Measurements from ENCODE around the gene DAAM2. TPM values are rescaled to one million over a fixed set of nuclear protein-coding genes. Genes with fewer than 3 reads are reported as not detected.

Gene DAAM2
- total and polyA plus RNA-seq, 2 donors (not counting 3 experiments of a cell fraction or from before 2014, with no cell fraction given) = 0.42 to 0.44 TPM

DNA sequence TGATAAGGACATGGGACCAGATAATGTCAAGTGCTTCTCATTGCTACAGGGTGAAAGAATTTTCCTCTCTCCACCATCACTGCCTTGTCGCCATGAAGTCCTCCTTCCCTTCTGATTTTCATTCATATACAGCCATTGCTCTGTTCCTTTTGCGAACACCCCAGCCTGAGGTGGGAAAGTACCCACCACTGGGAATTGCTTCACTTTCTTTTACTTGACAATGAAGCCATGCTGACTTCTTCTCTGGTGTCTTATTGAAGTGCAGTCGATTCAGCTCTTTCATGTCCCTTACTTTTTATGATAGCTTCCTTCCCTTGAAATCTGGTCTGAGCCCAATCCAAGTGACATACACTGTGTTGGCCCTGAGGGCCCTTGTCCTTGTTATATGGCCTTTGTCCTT is 16.2 kb downstream of the DAAM2 start:
- H3K9me3 ChIP-seq (replicated peaks; ENCODE audit: control insufficient read depth, insufficient read depth, low read length) = no peaks in the 10 kb centered on the region
- no peaks in the 10 kb centered on the region for H3K4me1 ChIP-seq (ENCODE audit: control insufficient read depth, extremely low read depth, insufficient read depth, low read length)
- no peak overlapping the region for H2AFZ ChIP-seq (ENCODE audit: low read depth, low read length)
- no peak for FAIRE-seq
- BruUV-seq (replicated peaks) = no TSS peak
- CTCF ChIA-PET = no interaction called here
- dilution Hi-C loops (cut with MboI; ENCODE audit: extremely low pct_ligation_motif_present, low sequenced_read_pairs) = no loop called here
- no peak overlapping the region for H3K9ac ChIP-seq (replicated peaks; ENCODE audit: extremely low read depth, insufficient read depth, low read length)
- H3K4me2 ChIP-seq (ENCODE audit: insufficient read depth, low read length) = no peak overlapping the region
- no peaks in the 10 kb centered on the region for H3K27me3 ChIP-seq (ENCODE audit: control insufficient read depth in 2 of 2, insufficient read depth in 2 of 2, low read length in 2 of 2)
- no peaks in the 10 kb centered on the region for H4K20me1 ChIP-seq (replicated peaks; ENCODE audit: control insufficient read depth, extremely low read depth, insufficient read depth, low read length)
- intact Hi-C loops (cut with micrococcal nuclease) = no loop called here
- no peaks in the 10 kb centered on the region for H3K9me1 ChIP-seq (replicated peaks; ENCODE audit: control insufficient read depth, extremely low read depth, insufficient read depth, low read length)
- H3K79me2 ChIP-seq (ENCODE audit: control insufficient read depth, insufficient read depth, low read length) = no peaks in the 10 kb centered on the region
- DNase-seq (ENCODE audit: low read depth, low spot score) = no peak
- POLR2A ChIA-PET = no interaction called here
- no peak overlapping the region for H3K4me3 ChIP-seq (replicated peaks in 1 of 3; ENCODE audit: insufficient read depth in 1 of 3, low read depth in 1 of 3, low read length in 3 of 3)
- TF ChIP-seq, protein P1, sequence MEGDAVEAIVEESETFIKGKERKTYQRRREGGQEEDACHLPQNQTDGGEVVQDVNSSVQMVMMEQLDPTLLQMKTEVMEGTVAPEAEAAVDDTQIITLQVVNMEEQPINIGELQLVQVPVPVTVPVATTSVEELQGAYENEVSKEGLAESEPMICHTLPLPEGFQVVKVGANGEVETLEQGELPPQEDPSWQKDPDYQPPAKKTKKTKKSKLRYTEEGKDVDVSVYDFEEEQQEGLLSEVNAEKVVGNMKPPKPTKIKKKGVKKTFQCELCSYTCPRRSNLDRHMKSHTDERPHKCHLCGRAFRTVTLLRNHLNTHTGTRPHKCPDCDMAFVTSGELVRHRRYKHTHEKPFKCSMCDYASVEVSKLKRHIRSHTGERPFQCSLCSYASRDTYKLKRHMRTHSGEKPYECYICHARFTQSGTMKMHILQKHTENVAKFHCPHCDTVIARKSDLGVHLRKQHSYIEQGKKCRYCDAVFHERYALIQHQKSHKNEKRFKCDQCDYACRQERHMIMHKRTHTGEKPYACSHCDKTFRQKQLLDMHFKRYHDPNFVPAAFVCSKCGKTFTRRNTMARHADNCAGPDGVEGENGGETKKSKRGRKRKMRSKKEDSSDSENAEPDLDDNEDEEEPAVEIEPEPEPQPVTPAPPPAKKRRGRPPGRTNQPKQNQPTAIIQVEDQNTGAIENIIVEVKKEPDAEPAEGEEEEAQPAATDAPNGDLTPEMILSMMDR (IDR thresholded peaks at IDR 0.05; ENCODE audit: extremely low read depth in 1 of 2, insufficient read depth in 1 of 2, low read depth in 1 of 2, low read length in 2 of 2) = no peak
- no peaks in the 10 kb centered on the region for H3K36me3 ChIP-seq (ENCODE audit: control insufficient read depth in 2 of 2, extremely low read depth in 1 of 2, insufficient read depth in 2 of 2, low read length in 2 of 2)
- no peak overlapping the region for H3K27ac ChIP-seq (ENCODE audit: insufficient read depth, low read depth, low read length)

GRCh38 chr6:39808964-39809363 is 16.8 kb downstream of the DAAM2 start:
- no peak overlapping the region for H3K27ac ChIP-seq (ENCODE audit: insufficient read depth, low read depth, low read length)
- H3K4me1 ChIP-seq (ENCODE audit: control insufficient read depth, extremely low read depth, insufficient read depth, low read length) = no peaks in the 10 kb centered on the region
- H2AFZ ChIP-seq (ENCODE audit: low read depth, low read length) = no peak overlapping the region
- DNase-seq (ENCODE audit: low read depth, low spot score) (no peak), FAIRE-seq (no peak)
- no TSS peak for BruUV-seq (replicated peaks)
- ChIA-PET POLR2A (no interaction called here), CTCF (no interaction called here)
- H3K4me2 ChIP-seq (ENCODE audit: insufficient read depth, low read length) = no peak overlapping the region
- no peaks in the 10 kb centered on the region for H4K20me1 ChIP-seq (replicated peaks; ENCODE audit: control insufficient read depth, extremely low read depth, insufficient read depth, low read length)
- H3K9ac ChIP-seq (replicated peaks; ENCODE audit: extremely low read depth, insufficient read depth, low read length) = no peak overlapping the region
- H3K4me3 ChIP-seq (replicated peaks in 1 of 3; ENCODE audit: insufficient read depth in 1 of 3, low read depth in 1 of 3, low read length in 3 of 3) = no peak overlapping the region
- no peaks in the 10 kb centered on the region for H3K27me3 ChIP-seq (ENCODE audit: control insufficient read depth in 2 of 2, insufficient read depth in 2 of 2, low read length in 2 of 2)
- no peaks in the 10 kb centered on the region for H3K9me1 ChIP-seq (replicated peaks; ENCODE audit: control insufficient read depth, extremely low read depth, insufficient read depth, low read length)
- no peaks in the 10 kb centered on the region for H3K9me3 ChIP-seq (replicated peaks; ENCODE audit: control insufficient read depth, insufficient read depth, low read length)
- no peaks in the 10 kb centered on the region for H3K36me3 ChIP-seq (ENCODE audit: control insufficient read depth in 2 of 2, extremely low read depth in 1 of 2, insufficient read depth in 2 of 2, low read length in 2 of 2)
- no peaks in the 10 kb centered on the region for H3K79me2 ChIP-seq (ENCODE audit: control insufficient read depth, insufficient read depth, low read length)
- intact Hi-C loops (cut with micrococcal nuclease) (no loop called here), dilution Hi-C loops (cut with MboI; ENCODE audit: extremely low pct_ligation_motif_present, low sequenced_read_pairs) (no loop called here)
- no peak for TF ChIP-seq JUN (IDR thresholded peaks at IDR 0.05; ENCODE audit: borderline replicate concordance, insufficient read depth, insufficient read length, low read depth)
- TF ChIP-seq, protein P1 (IDR thresholded peaks at IDR 0.05; ENCODE audit: extremely low read depth in 1 of 2, insufficient read depth in 1 of 2, low read depth in 1 of 2, low read length in 2 of 2) = no peak
- TF ChIP-seq FOS (IDR thresholded peaks at IDR 0.05; ENCODE audit: borderline replicate concordance, insufficient read depth, low read length) = no peak
- no peak for TF ChIP-seq GATA2 (IDR thresholded peaks at IDR 0.05; ENCODE audit: insufficient read depth, insufficient read length, low read depth, low read length)
- no peak for TF ChIP-seq POLR2AphosphoS5 (IDR thresholded peaks at IDR 0.05; ENCODE audit: insufficient read depth, low read depth, low read length)
- no peak for TF ChIP-seq POLR2A (IDR thresholded peaks at IDR 0.05; ENCODE audit: low read depth, low read length)
- TF ChIP-seq, protein P2, sequence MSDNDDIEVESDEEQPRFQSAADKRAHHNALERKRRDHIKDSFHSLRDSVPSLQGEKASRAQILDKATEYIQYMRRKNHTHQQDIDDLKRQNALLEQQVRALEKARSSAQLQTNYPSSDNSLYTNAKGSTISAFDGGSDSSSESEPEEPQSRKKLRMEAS (IDR thresholded peaks at IDR 0.05; ENCODE audit: insufficient read depth, insufficient read length) = no peak
- TF ChIP-seq EZH2 (IDR thresholded peaks at IDR 0.05; ENCODE audit: borderline replicate concordance, low read depth, low read length, severe bottlenecking) = no peak
- TF ChIP-seq MYC (IDR thresholded peaks at IDR 0.05; ENCODE audit: low read depth, low read length) = no peak
